Body of pancreas (tissue), 4 donors: ENCODE results near the gene ANXA3. TPM values are rescaled to one million over a fixed set of nuclear protein-coding genes. Genes with fewer than 3 reads are reported as not detected.

Experiments used
- ATAC-seq: fragments of 150-250 bp; one replicate; pipeline ENCODE4 v1.9.1; 2016
- DNase-seq, 4 donors: peaks; one replicate each; pipeline ENCODE4 v3.0.0-alpha.2; 2019
- H3K27ac ChIP-seq, 4 donors: fragments of 200-600 bp; sonication (generic); 1 replicate in 3 of 4; 2 replicates in 1 of 4; pipeline versions ENCODE4 v1.5.1 to v1.6.1; 2016 to 2019; ENCODE audit warnings: mild to moderate bottlenecking in 1 of 4, mixed read lengths in 1 of 4, moderate library complexity in 1 of 4
- H3K27me3 ChIP-seq, 2 donors: fragments of 200-600 bp; sonication (generic); one replicate each; pipeline ENCODE4 v1.6.0; 2016; ENCODE audit warnings: mild to moderate bottlenecking in 1 of 2
- H3K36me3 ChIP-seq, 2 donors: fragments of 200-600 bp; sonication (generic); replicated peaks in 1 of 2; 2 replicates each; pipeline ENCODE4 v1.5.1; 2016; ENCODE audit warnings: low read depth in 2 of 2; ENCODE audit not compliant: insufficient read depth in 1 of 2
- H3K4me1 ChIP-seq: fragments of 200-600 bp; sonication (generic); one replicate; pipeline ENCODE4 v1.6.0; 2016
- H3K4me3 ChIP-seq, 2 donors: fragments of 200-600 bp; sonication (generic); 1 replicate in 1 of 2; 2 replicates in 1 of 2; pipeline ENCODE4 v1.5.1; 2016 to 2019
- H3K9me3 ChIP-seq, 3 donors: fragments of 200-600 bp; sonication (generic); 1 replicate in 2 of 3; 2 replicates in 1 of 3; pipeline ENCODE4 v1.5.1; 2016
- POLR2A ChIP-seq, 3 donors: fragments of 450-650 bp; IDR thresholded peaks; one replicate each; pipeline ENCODE4 v1.6.1; 2016; ENCODE audit warnings: antibody characterized with exemption in 3 of 3, mild to moderate bottlenecking in 2 of 3
- WGBS, 2 donors: methylation state at CpG; one replicate each; pipeline ENCODE4 v1.1.5; 2017; 5-methylcytosine and 5-hydroxymethylcytosine counted together
- intact Hi-C: fragments of 100-400 bp; cut with DNase I; formaldehyde crosslinking; loops from one replicate; pipeline ENCODE4 v1.15.1; 2023
- total RNA-seq, 2 donors: library from RNA; depleted of rRNA; stranded (reverse); fragments of >200 nt; gene quantifications; one replicate each; pipeline ENCODE4 v1.1.0, GENCODE V29; 2016
- TF ChIP-seq, protein P1 (sequence below), 7 experiments: fragments of 450-650 bp in 4 of 7; fragments of 200-600 bp in 3 of 7; sonication (generic) in 3 of 7; IDR thresholded peaks; one replicate each; pipeline ENCODE4 v1.5.1; 2016 to 2019; ENCODE audit warnings: antibody characterized with exemption in 7 of 7

ANXA3 gene
- total RNA-seq, 2 donors from 2014 or later = 35.9 to 65.1 TPM

DNA sequence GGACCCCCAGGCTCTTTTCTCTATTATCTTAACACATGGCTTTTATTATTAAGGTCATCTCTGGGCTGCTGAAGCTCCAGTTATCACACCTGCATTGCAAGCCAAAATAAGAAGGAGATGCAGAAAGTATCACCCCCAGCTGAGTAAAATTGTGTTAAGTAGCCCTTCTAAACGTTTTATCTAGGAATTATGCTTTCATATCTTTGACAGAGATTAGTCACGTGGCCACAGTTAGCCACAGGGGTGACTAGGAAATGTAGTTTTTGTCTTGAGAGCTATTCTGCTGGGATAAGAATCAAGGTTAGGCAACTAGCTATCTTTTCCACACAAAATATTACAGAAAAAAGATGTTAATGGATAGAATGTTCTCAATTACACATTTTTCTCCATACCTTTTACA is 102.1 kb downstream of the ANXA3 start:
- TF ChIP-seq, protein P1, sequence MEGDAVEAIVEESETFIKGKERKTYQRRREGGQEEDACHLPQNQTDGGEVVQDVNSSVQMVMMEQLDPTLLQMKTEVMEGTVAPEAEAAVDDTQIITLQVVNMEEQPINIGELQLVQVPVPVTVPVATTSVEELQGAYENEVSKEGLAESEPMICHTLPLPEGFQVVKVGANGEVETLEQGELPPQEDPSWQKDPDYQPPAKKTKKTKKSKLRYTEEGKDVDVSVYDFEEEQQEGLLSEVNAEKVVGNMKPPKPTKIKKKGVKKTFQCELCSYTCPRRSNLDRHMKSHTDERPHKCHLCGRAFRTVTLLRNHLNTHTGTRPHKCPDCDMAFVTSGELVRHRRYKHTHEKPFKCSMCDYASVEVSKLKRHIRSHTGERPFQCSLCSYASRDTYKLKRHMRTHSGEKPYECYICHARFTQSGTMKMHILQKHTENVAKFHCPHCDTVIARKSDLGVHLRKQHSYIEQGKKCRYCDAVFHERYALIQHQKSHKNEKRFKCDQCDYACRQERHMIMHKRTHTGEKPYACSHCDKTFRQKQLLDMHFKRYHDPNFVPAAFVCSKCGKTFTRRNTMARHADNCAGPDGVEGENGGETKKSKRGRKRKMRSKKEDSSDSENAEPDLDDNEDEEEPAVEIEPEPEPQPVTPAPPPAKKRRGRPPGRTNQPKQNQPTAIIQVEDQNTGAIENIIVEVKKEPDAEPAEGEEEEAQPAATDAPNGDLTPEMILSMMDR (IDR thresholded peaks at IDR 0.05) = no peak
- TF ChIP-seq POLR2A (IDR thresholded peaks at IDR 0.05) = no peak
- intact Hi-C loops = no loop called here
- Histone ChIP-seq H3K36me3 (no peaks in the 10 kb centered on the region), H3K4me1 (no peaks in the 10 kb centered on the region), H3K27ac (no peak overlapping the region), H3K27me3 (no peaks in the 10 kb centered on the region), H3K4me3 (no peak overlapping the region), H3K9me3 (no peaks in the 10 kb centered on the region)
- WGBS, 2 donors = 7 to 13% methylated on average over 2 of the region's 2 CpGs
- DNase-seq (no peak), ATAC-seq (no peak)

DNA sequence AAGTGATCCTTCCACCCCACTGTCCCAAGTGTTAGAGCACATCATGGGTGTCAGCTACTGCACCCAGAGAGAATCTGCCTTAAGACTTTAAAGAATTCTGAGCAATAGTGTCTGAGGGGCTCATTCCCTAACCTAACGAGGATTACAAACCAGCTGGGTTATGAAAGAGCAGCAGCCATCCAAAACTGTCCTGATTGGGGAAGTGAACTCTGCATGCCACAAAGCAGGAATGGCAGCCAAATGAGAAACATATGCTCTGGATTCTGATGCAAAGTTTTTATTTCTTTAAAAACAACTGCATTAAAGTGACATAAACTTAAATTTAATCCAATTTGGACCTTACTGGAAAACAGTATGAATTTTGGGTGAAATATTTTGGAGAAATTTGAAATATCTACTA is 103.2 kb downstream of the ANXA3 start:
- H3K4me3 ChIP-seq = no peak overlapping the region
- no peaks in the 10 kb centered on the region for H3K36me3 ChIP-seq
- WGBS, 2 donors = 44 to 50% methylated on average over 1 of the region's 1 CpG
- no peak overlapping the region for H3K27ac ChIP-seq
- H3K4me1 ChIP-seq = no peaks in the 10 kb centered on the region
- no peaks in the 10 kb centered on the region for H3K9me3 ChIP-seq
- no peak for DNase-seq
- TF ChIP-seq, protein P1 (IDR thresholded peaks at IDR 0.05) = no peak
- H3K27me3 ChIP-seq = no peaks in the 10 kb centered on the region
- intact Hi-C loops = no loop called here
- ATAC-seq = no peak

DNA sequence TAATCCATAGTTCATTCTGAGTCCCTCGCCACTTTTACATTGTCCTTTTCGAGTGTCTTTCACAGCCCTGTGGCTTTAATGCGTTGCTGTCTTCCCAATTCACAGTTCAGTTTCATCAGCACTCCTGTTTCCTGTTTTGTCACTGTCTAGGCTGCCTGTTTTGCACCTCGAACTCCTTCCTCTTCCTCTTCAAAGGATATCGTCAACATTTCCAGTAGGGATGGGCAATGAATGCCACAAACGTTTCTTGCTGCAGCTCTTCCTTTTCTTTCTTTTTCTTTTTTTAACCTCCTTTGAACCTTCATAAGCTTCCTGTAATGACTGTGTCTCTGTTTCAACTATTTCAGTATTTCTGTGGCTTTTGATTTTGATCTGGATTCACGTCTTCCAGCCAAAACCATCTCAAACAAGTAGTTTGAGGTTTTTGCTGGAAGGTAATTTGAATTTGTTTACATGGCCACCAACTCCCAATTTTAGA is 105.4 kb downstream of the ANXA3 start:
- Histone ChIP-seq H3K9me3 (no peaks in the 10 kb centered on the region), H3K27ac (peak overlapping the region in 1 of 4 donors; percentile 40), H3K4me3 (no peak overlapping the region), H3K4me1 (peaks cover 5% of the 10 kb centered on the region), H3K36me3 (no peaks in the 10 kb centered on the region), H3K27me3 (no peaks in the 10 kb centered on the region)
- TF ChIP-seq, protein P1 (IDR thresholded peaks at IDR 0.05) = no peak
- 65 to 74% methylated on average over 7 of the region's 7 CpGs for WGBS, 2 donors
- intact Hi-C loops = no loop called here
- ATAC-seq = no peak
- peak in 1 of 4 donors; percentile 47 for DNase-seq

DNA sequence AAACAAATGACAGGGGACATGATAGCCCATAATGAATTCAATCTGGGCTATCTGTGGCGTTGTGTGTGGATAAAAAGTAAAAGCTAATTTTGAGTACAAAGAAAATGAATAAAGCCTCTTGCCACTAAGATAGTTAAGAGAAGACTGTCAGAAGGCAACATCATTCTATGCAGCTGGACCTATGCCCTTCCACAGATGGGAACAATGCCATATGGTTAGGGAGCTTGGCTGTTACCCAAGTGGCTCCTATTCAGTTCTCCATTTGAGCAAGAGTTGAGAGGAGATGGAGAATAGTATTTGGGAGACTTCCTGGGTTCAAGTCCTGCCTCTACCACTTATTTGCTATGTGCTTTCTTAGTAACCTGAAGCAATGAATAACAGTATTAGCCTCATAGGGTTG is 107.7 kb downstream of the ANXA3 start:
- Histone ChIP-seq H3K27ac (no peak overlapping the region), H3K36me3 (no peaks in the 10 kb centered on the region), H3K4me3 (no peak overlapping the region), H3K27me3 (no peaks in the 10 kb centered on the region), H3K9me3 (no peaks in the 10 kb centered on the region), H3K4me1 (peaks cover 9% of the 10 kb centered on the region)
- TF ChIP-seq, protein P1 (IDR thresholded peaks at IDR 0.05) = no peak
- TF ChIP-seq POLR2A (IDR thresholded peaks at IDR 0.05) = no peak
- 83 to 87% methylated on average over 1 of the region's 1 CpG for WGBS, 2 donors
- intact Hi-C loops = no loop called here
- DNase-seq (peak in 1 of 4 donors; percentile 39), ATAC-seq (no peak)

DNA sequence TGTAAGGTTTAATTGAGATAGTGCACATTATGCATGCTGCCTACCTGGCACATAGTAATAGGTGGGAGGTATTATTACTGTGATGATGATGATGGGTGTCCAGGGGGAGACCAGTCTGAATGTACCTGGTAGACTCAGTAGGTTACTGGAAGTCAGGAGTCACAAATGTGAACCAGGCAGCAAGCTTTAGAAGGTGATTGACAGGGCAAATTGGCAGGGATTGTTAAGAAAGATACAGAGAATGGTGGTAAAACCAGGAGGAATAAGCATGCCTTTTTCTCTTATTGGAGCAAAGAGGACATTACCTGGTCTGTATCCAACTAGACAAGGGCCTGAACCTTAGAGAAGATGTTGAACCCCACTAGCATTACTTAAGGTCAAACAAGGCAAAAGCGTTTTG is 108.1 kb downstream of the ANXA3 start:
- H3K27ac ChIP-seq = no peak overlapping the region
- DNase-seq (no peak), ATAC-seq (no peak)
- peaks cover 9% of the 10 kb centered on the region for H3K4me1 ChIP-seq
- WGBS, 2 donors = 96% methylated on average over 1 of the region's 1 CpG
- H3K36me3 ChIP-seq = no peaks in the 10 kb centered on the region
- no peak overlapping the region for H3K4me3 ChIP-seq
- no peaks in the 10 kb centered on the region for H3K9me3 ChIP-seq
- intact Hi-C loops = no loop called here
- H3K27me3 ChIP-seq = no peaks in the 10 kb centered on the region
- TF ChIP-seq, protein P1 (IDR thresholded peaks at IDR 0.05) = no peak
- TF ChIP-seq POLR2A (IDR thresholded peaks at IDR 0.05) = no peak
